Breast epithelium (tissue), 4 donors: ENCODE data around the gene ERCC6. TPM values are rescaled to one million over a fixed set of nuclear protein-coding genes. Genes with fewer than 3 reads are reported as not detected.

Source experiments
- DNase-seq, 2 donors: peaks; one replicate each; pipeline ENCODE4 v3.0.0-alpha.2; 2019; ENCODE audit warnings: low spot score in 2 of 2
- H3K27ac ChIP-seq, 2 donors: fragments of 200-600 bp; sonication (generic) in 1 of 2; one replicate each; pipeline ENCODE4 v1.5.1; 2016 to 2019; ENCODE audit warnings: mild to moderate bottlenecking in 1 of 2
- H3K27me3 ChIP-seq, 2 donors: fragments of 200-600 bp; sonication (generic) in 1 of 2; one replicate each; pipeline versions ENCODE4 v1.5.1 to v1.6.0; 2017 to 2019; ENCODE audit warnings: control low read depth in 1 of 2, mild to moderate bottlenecking in 1 of 2
- H3K36me3 ChIP-seq: fragments of 200-600 bp; one replicate; pipeline ENCODE4 v1.5.1; 2019
- H3K4me1 ChIP-seq, 2 donors: fragments of 200-600 bp; sonication (generic); one replicate each; pipeline ENCODE4 v1.5.1; 2016 to 2019; ENCODE audit warnings: control low read depth in 1 of 2
- H3K4me3 ChIP-seq, 3 donors: fragments of 200-600 bp; sonication (generic); 1 replicate in 2 of 3; 2 replicates in 1 of 3; pipeline ENCODE4 v1.5.1; 2016 to 2019; ENCODE audit warnings: mild to moderate bottlenecking in 3 of 3, moderate library complexity in 2 of 3
- H3K9me3 ChIP-seq, 2 donors: fragments of 200-600 bp; sonication (generic) in 1 of 2; one replicate each; pipeline ENCODE4 v1.5.1; 2016 to 2019; ENCODE audit warnings: control low read depth in 1 of 2
- CTCF ChIP-seq, 3 donors: fragments of 450-650 bp; IDR thresholded peaks; one replicate each; pipeline ENCODE4 v1.5.1; 2016 to 2017; ENCODE audit warnings: antibody characterized with exemption in 3 of 3, mild to moderate bottlenecking in 3 of 3, moderate library complexity in 3 of 3
- POLR2A ChIP-seq: fragments of 450-650 bp; IDR thresholded peaks from one replicate; pipeline ENCODE4 v1.6.1; 2016; ENCODE audit warnings: antibody characterized with exemption, mild to moderate bottlenecking, moderate library complexity
- POLR2AphosphoS5 ChIP-seq, 3 donors: sonication (generic); formaldehyde crosslinking; IDR thresholded peaks; one replicate each; pipeline ENCODE4 v1.6.1; 2017; ENCODE audit warnings: antibody characterized with exemption in 3 of 3
- intact Hi-C: fragments of 100-400 bp; cut with DNase I; formaldehyde crosslinking; loops from one replicate; pipeline ENCODE4 v1.15.1; 2023; ENCODE audit warnings: low total_unique reads
- total RNA-seq, 3 donors: library from RNA; depleted of rRNA; stranded (reverse); fragments of >200 nt; gene quantifications; one replicate each; pipeline ENCODE4 v1.1.0, GENCODE V29; 2016

The ERCC6 gene
- total RNA-seq, 3 donors from 2014 or later = 19.5 to 27.8 (median 21.6) TPM

GRCh38 chr10:49559476-49559875 lies 20.6 kb upstream of the ERCC6 start:
- Histone ChIP-seq H3K4me3 (no peak overlapping the region), H3K27me3 (no peaks in the 10 kb centered on the region), H3K9me3 (no peaks in the 10 kb centered on the region), H3K4me1 (no peaks in the 10 kb centered on the region), H3K36me3 (no peaks in the 10 kb centered on the region), H3K27ac (no peak overlapping the region)
- no peak for DNase-seq
- intact Hi-C loops = no loop called here
- TF ChIP-seq CTCF (IDR thresholded peaks at IDR 0.05) = no peak
- no peak for TF ChIP-seq POLR2AphosphoS5 (IDR thresholded peaks at IDR 0.05)
- no peak for TF ChIP-seq POLR2A

- no peaks in the 10 kb centered on the region for H3K4me1 ChIP-seq
- intact Hi-C loops = no loop called here
- no peaks in the 10 kb centered on the region for H3K27me3 ChIP-seq
- no peak overlapping the region for H3K27ac ChIP-seq
- no peak for DNase-seq
- TF ChIP-seq POLR2A (no peak), CTCF (IDR thresholded peaks at IDR 0.05) (no peak), POLR2AphosphoS5 (IDR thresholded peaks at IDR 0.05) (no peak)
- H3K9me3 ChIP-seq = no peaks in the 10 kb centered on the region
- no peak overlapping the region for H3K4me3 ChIP-seq
- H3K36me3 ChIP-seq = no peaks in the 10 kb centered on the region
These were observed 19.3 kb upstream of the ERCC6 start for GRCh38 chr10:49558190-49558589.

GRCh38 chr10:49557681-49558080 lies 18.8 kb upstream of the ERCC6 start:
- no peak overlapping the region for H3K4me3 ChIP-seq
- no peak overlapping the region for H3K27ac ChIP-seq
- no peaks in the 10 kb centered on the region for H3K9me3 ChIP-seq
- H3K36me3 ChIP-seq = no peaks in the 10 kb centered on the region
- no peaks in the 10 kb centered on the region for H3K27me3 ChIP-seq
- no peaks in the 10 kb centered on the region for H3K4me1 ChIP-seq
- intact Hi-C loops = no loop called here
- DNase-seq = no peak
- TF ChIP-seq CTCF (IDR thresholded peaks at IDR 0.05) = no peak

- H3K27ac ChIP-seq = no peak overlapping the region
- H3K4me3 ChIP-seq = no peak overlapping the region
- H3K4me1 ChIP-seq = no peaks in the 10 kb centered on the region
- H3K9me3 ChIP-seq = no peaks in the 10 kb centered on the region
- intact Hi-C loops = no loop called here
- H3K36me3 ChIP-seq = no peaks in the 10 kb centered on the region
- TF ChIP-seq POLR2A (no peak), POLR2AphosphoS5 (IDR thresholded peaks at IDR 0.05) (no peak), CTCF (IDR thresholded peaks at IDR 0.05) (no peak)
- DNase-seq = no peak
- H3K27me3 ChIP-seq = no peaks in the 10 kb centered on the region
These were observed 17.8 kb upstream of the ERCC6 start for GRCh38 chr10:49556723-49557122.

- Histone ChIP-seq H3K4me3 (no peak overlapping the region), H3K27me3 (no peaks in the 10 kb centered on the region), H3K27ac (no peak overlapping the region), H3K9me3 (no peaks in the 10 kb centered on the region), H3K36me3 (no peaks in the 10 kb centered on the region), H3K4me1 (no peaks in the 10 kb centered on the region)
- no peak for TF ChIP-seq CTCF (IDR thresholded peaks at IDR 0.05)
- TF ChIP-seq POLR2AphosphoS5 (IDR thresholded peaks at IDR 0.05) = no peak
- TF ChIP-seq POLR2A = no peak
- intact Hi-C loops = no loop called here
- no peak for DNase-seq
These were observed 13.4 kb upstream of the ERCC6 start for GRCh38 chr10:49552277-49552676.
